ENCODE results near the gene WDR5B. TPM values are rescaled to one million over a fixed set of nuclear protein-coding genes. Genes with fewer than 3 reads are reported as not detected.

The WDR5B gene
- total and polyA plus RNA-seq, 2 donors (not counting 3 experiments of a cell fraction or from before 2014, with no cell fraction given) = 1.8 to 3.7 TPM

DNA sequence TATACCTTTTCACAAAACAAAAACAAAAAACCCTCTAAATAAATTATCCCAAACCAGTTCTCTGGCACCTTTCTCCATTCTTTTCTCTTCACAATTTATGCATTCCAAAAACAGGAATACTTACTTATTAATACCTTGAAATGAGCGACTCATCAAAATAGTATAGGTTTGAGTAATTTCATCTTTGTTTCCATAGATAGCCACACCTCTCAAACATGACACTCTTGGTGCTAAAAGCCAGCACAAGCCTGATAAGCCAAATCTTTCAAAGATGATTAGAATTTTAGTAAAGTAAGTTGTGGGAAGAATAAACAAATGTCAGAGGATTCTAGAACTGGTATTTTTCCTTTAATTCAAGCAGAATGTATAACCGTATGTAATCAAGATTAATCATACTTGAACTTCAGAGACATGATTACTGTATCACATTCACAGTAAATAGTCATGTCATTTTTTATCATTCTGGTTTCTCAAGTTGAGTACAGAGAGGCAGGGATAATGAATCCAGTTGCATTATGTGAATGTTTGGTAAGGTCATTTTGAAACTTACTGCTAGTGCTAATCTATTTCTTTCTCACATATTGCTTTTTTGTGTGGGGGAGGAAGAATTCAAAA lies 12.1 kb upstream of the WDR5B start:
- Histone ChIP-seq H2AFZ (ENCODE audit: low read depth, low read length) (no peak overlapping the region), H3K36me3 (ENCODE audit: control insufficient read depth in 2 of 2, extremely low read depth in 1 of 2, insufficient read depth in 2 of 2, low read length in 2 of 2) (peaks cover 13 to 17% of the 10 kb centered on the region in 2 experiments), H3K4me2 (ENCODE audit: insufficient read depth, low read length) (no peak overlapping the region), H3K9me1 (replicated peaks; ENCODE audit: control insufficient read depth, extremely low read depth, insufficient read depth, low read length) (no peaks in the 10 kb centered on the region), H3K9ac (replicated peaks; ENCODE audit: extremely low read depth, insufficient read depth, low read length) (no peak overlapping the region), H3K79me2 (ENCODE audit: control insufficient read depth, insufficient read depth, low read length) (no peaks in the 10 kb centered on the region), H3K4me3 (replicated peaks in 1 of 3; ENCODE audit: insufficient read depth in 1 of 3, low read depth in 1 of 3, low read length in 3 of 3) (no peak overlapping the region), H3K27ac (ENCODE audit: insufficient read depth, low read depth, low read length) (no peak overlapping the region), H3K27me3 (ENCODE audit: control insufficient read depth in 2 of 2, insufficient read depth in 2 of 2, low read length in 2 of 2) (no peaks in the 10 kb centered on the region), H4K20me1 (replicated peaks; ENCODE audit: control insufficient read depth, extremely low read depth, insufficient read depth, low read length) (no peaks in the 10 kb centered on the region), H3K9me3 (replicated peaks; ENCODE audit: control insufficient read depth, insufficient read depth, low read length) (no peaks in the 10 kb centered on the region), H3K4me1 (ENCODE audit: control insufficient read depth, extremely low read depth, insufficient read depth, low read length) (no peaks in the 10 kb centered on the region)
- TF ChIP-seq POLR2A (IDR thresholded peaks at IDR 0.05; ENCODE audit: low read depth, low read length) (no peak), GATA2 (IDR thresholded peaks at IDR 0.05; ENCODE audit: insufficient read depth, insufficient read length, low read depth, low read length) (no peak), MYC (IDR thresholded peaks at IDR 0.05; ENCODE audit: low read depth, low read length) (no peak), FOS (IDR thresholded peaks at IDR 0.05; ENCODE audit: borderline replicate concordance, insufficient read depth, low read length) (no peak), JUN (IDR thresholded peaks at IDR 0.05; ENCODE audit: borderline replicate concordance, insufficient read depth, insufficient read length, low read depth) (no peak), EZH2 (IDR thresholded peaks at IDR 0.05; ENCODE audit: borderline replicate concordance, low read depth, low read length, severe bottlenecking) (no peak), POLR2AphosphoS5 (IDR thresholded peaks at IDR 0.05; ENCODE audit: insufficient read depth, low read depth, low read length) (no peak)
- TF ChIP-seq, protein P1, sequence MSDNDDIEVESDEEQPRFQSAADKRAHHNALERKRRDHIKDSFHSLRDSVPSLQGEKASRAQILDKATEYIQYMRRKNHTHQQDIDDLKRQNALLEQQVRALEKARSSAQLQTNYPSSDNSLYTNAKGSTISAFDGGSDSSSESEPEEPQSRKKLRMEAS (IDR thresholded peaks at IDR 0.05; ENCODE audit: insufficient read depth, insufficient read length) = no peak
- TF ChIP-seq, protein P2, sequence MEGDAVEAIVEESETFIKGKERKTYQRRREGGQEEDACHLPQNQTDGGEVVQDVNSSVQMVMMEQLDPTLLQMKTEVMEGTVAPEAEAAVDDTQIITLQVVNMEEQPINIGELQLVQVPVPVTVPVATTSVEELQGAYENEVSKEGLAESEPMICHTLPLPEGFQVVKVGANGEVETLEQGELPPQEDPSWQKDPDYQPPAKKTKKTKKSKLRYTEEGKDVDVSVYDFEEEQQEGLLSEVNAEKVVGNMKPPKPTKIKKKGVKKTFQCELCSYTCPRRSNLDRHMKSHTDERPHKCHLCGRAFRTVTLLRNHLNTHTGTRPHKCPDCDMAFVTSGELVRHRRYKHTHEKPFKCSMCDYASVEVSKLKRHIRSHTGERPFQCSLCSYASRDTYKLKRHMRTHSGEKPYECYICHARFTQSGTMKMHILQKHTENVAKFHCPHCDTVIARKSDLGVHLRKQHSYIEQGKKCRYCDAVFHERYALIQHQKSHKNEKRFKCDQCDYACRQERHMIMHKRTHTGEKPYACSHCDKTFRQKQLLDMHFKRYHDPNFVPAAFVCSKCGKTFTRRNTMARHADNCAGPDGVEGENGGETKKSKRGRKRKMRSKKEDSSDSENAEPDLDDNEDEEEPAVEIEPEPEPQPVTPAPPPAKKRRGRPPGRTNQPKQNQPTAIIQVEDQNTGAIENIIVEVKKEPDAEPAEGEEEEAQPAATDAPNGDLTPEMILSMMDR (IDR thresholded peaks at IDR 0.05; ENCODE audit: extremely low read depth in 1 of 2, insufficient read depth in 1 of 2, low read depth in 1 of 2, low read length in 2 of 2) = no peak
- POLR2A ChIA-PET = no interaction called here
- dilution Hi-C loops (cut with MboI; ENCODE audit: extremely low pct_ligation_motif_present, low sequenced_read_pairs) = no loop called here
- intact Hi-C loops (cut with micrococcal nuclease) = no loop called here
- DNase-seq (ENCODE audit: low read depth, low spot score) = no peak
- CTCF ChIA-PET = interaction anchor here (1.5 kb wide), 1 partner anchor 35 kb away, joined by 5 read pairs; no protein-coding TSS in a partner anchor
- FAIRE-seq = no peak
- BruUV-seq (replicated peaks) = no TSS peak

All from endothelial cell of umbilical vein (primary cell).